WTC11 (cell line): ENCODE data around the gene OBSL1. TPM values are rescaled to one million over a fixed set of nuclear protein-coding genes. Genes with fewer than 3 reads are reported as not detected.

Source experiments
- ATAC-seq: fragments of 200-7000 bp; cut with Tn5 transposase; 2 replicates; pipeline ENCODE4 v1.10.0; 2021; ENCODE audit warnings: mild to moderate bottlenecking, moderate library complexity
- CTCF ChIA-PET: fragments of 300-600 bp; sonication (Branson Sonifier 250); formaldehyde crosslinking; loops from one replicate; lab custom pipeline; 2021; ENCODE audit warnings: antibody characterized with exemption; lab: Charles Lee
- POLR2A ChIA-PET: fragments of 350-600 bp; sonication (Branson Sonifier 250); formaldehyde crosslinking; loops from one replicate; lab custom pipeline; 2021; ENCODE audit warnings: antibody characterized with exemption; lab: Charles Lee
- DNase-seq: peaks from one replicate; pipeline ENCODE4 v3.0.0; 2021; ENCODE audit warnings: low spot score
- H3K27ac Mint-ChIP-seq: 2 replicates; pipeline ENCODE4 v1.8.0; 2021; ENCODE audit warnings: mixed read lengths
- H3K27me3 Mint-ChIP-seq: 2 replicates; pipeline ENCODE4 v1.8.0; 2021; ENCODE audit warnings: low read depth, mild to moderate bottlenecking, moderate library complexity, mixed read lengths
- H3K36me3 Mint-ChIP-seq: 2 replicates; pipeline ENCODE4 v1.8.0; 2021; ENCODE audit warnings: mixed read lengths
- H3K4me1 Mint-ChIP-seq: 2 replicates; pipeline ENCODE4 v1.8.0; 2022; ENCODE audit warnings: mixed read lengths
- H3K4me3 Mint-ChIP-seq: 2 replicates; pipeline ENCODE4 v1.8.0; 2021; ENCODE audit warnings: mild to moderate bottlenecking, moderate library complexity, mixed read lengths
- H3K9me3 Mint-ChIP-seq: 2 replicates; pipeline ENCODE4 v1.8.0; 2021; ENCODE audit warnings: mixed read lengths
- EMX1 ChIP-seq: fragments of 250-450 bp; sonication (Bioruptor Pico); IDR thresholded peaks from 2 replicates; pipeline ENCODE4 v1.8.0; 2021; ENCODE audit warnings: mild to moderate bottlenecking
- FOXK1 ChIP-seq: sonication (generic); formaldehyde crosslinking; IDR thresholded peaks from 2 replicates; pipeline ENCODE4 v1.8.0; 2022; ENCODE audit warnings: mild to moderate bottlenecking, moderate library complexity, missing genetic modification reagents
- GABPB1 ChIP-seq: sonication (generic); formaldehyde crosslinking; IDR thresholded peaks from 2 replicates; pipeline ENCODE4 v1.8.1; 2023; ENCODE audit warnings: mild to moderate bottlenecking, missing genetic modification reagents
- GTF2I ChIP-seq: fragments of 250-450 bp; sonication (Bioruptor Pico); conservative IDR thresholded peaks from 2 replicates; pipeline ENCODE4 v1.4.0; 2021; ENCODE audit warnings: mild to moderate bottlenecking
- HMGA2 ChIP-seq: fragments of 250-450 bp; sonication (Bioruptor Pico); IDR thresholded peaks from 2 replicates; pipeline ENCODE4 v1.4.0; 2021; ENCODE audit warnings: mild to moderate bottlenecking, moderate library complexity
- NFYB ChIP-seq: sonication (generic); formaldehyde crosslinking; conservative IDR thresholded peaks from 2 replicates; pipeline ENCODE4 v1.8.0; 2022; ENCODE audit warnings: low read depth, missing genetic modification reagents
- NR2C2 ChIP-seq: sonication (generic); formaldehyde crosslinking; IDR thresholded peaks from 2 replicates; pipeline ENCODE4 v1.8.0; 2022; ENCODE audit warnings: mild to moderate bottlenecking, missing genetic modification reagents
- NR3C1 ChIP-seq: sonication (generic); formaldehyde crosslinking; conservative IDR thresholded peaks from 2 replicates; pipeline ENCODE4 v1.8.1; 2023; ENCODE audit warnings: low read depth, mild to moderate bottlenecking, missing genetic modification reagents
- PRRX2 ChIP-seq: fragments of 250-450 bp; sonication (Bioruptor Pico); IDR thresholded peaks from 2 replicates; pipeline ENCODE4 v1.8.0; 2021; ENCODE audit warnings: mild to moderate bottlenecking
- SMAD3 ChIP-seq: sonication (generic); formaldehyde crosslinking; IDR thresholded peaks from 2 replicates; pipeline ENCODE4 v1.8.0; 2022; ENCODE audit warnings: missing genetic modification reagents, mild to moderate bottlenecking, borderline replicate concordance
- TEAD1 ChIP-seq: sonication (generic); formaldehyde crosslinking; IDR thresholded peaks from 2 replicates; pipeline ENCODE4 v1.8.0; 2022; ENCODE audit warnings: mild to moderate bottlenecking, missing genetic modification reagents
- ZNF138 ChIP-seq: sonication (generic); formaldehyde crosslinking; conservative IDR thresholded peaks from 2 replicates; pipeline ENCODE4 v1.8.1; 2022; ENCODE audit warnings: mild to moderate bottlenecking, moderate library complexity, missing genetic modification reagents
- ZNF219 ChIP-seq: sonication (generic); formaldehyde crosslinking; IDR thresholded peaks from 2 replicates; pipeline ENCODE4 v1.8.0; 2023; ENCODE audit warnings: missing genetic modification reagents, mild to moderate bottlenecking, borderline replicate concordance
- ZNF263 ChIP-seq: sonication (generic); formaldehyde crosslinking; IDR thresholded peaks from 2 replicates; pipeline ENCODE4 v1.8.1; 2022; ENCODE audit warnings: low read depth, mild to moderate bottlenecking, moderate library complexity, missing genetic modification reagents
- ZNF416 ChIP-seq: fragments of 250-450 bp; sonication (Bioruptor Pico); IDR thresholded peaks from 2 replicates; pipeline ENCODE4 v1.9.0; 2021; ENCODE audit warnings: mild to moderate bottlenecking, inconsistent platforms
- total RNA-seq: library from RNA; stranded (reverse); gene quantifications from 3 replicates; pipeline ENCODE4 v1.2.3, GENCODE V29; 2021
- TF ChIP-seq, protein P1 (sequence below): fragments of 250-450 bp; sonication (Bioruptor Pico); IDR thresholded peaks from 2 replicates; pipeline ENCODE4 v2.1.2; 2022; ENCODE audit warnings: mild to moderate bottlenecking, moderate library complexity
- TF ChIP-seq, protein P2 (sequence below): sonication (generic); formaldehyde crosslinking; IDR thresholded peaks from 2 replicates; pipeline ENCODE4 v1.8.0; 2022; ENCODE audit warnings: missing genetic modification reagents
- TF ChIP-seq, protein P3 (sequence below): fragments of 250-450 bp; sonication (Bioruptor Pico); IDR thresholded peaks from 2 replicates; pipeline ENCODE4 v1.8.0; 2021; ENCODE audit warnings: mild to moderate bottlenecking
- TF ChIP-seq, protein P4 (sequence below): sonication (generic); formaldehyde crosslinking; IDR thresholded peaks from 2 replicates; pipeline ENCODE4 v1.8.0; 2022; ENCODE audit warnings: mild to moderate bottlenecking, missing genetic modification reagents
- TF ChIP-seq, protein P5 (sequence below): sonication (generic); formaldehyde crosslinking; conservative IDR thresholded peaks from 2 replicates; pipeline ENCODE4 v1.8.1; 2023; ENCODE audit warnings: mild to moderate bottlenecking, low read depth, missing genetic modification reagents, moderate library complexity
- TF ChIP-seq, protein P6 (sequence below): sonication (generic); formaldehyde crosslinking; IDR thresholded peaks from 2 replicates; pipeline ENCODE4 v1.8.1; 2022; ENCODE audit warnings: missing genetic modification reagents, borderline replicate concordance
- TF ChIP-seq, protein P7 (sequence below): sonication (generic); formaldehyde crosslinking; IDR thresholded peaks from 2 replicates; pipeline ENCODE4 v1.8.0; 2022; ENCODE audit warnings: mild to moderate bottlenecking, missing genetic modification reagents

OBSL1 gene
- total RNA-seq, 1 experiment from 2014 or later, result 159 TPM

DNA sequence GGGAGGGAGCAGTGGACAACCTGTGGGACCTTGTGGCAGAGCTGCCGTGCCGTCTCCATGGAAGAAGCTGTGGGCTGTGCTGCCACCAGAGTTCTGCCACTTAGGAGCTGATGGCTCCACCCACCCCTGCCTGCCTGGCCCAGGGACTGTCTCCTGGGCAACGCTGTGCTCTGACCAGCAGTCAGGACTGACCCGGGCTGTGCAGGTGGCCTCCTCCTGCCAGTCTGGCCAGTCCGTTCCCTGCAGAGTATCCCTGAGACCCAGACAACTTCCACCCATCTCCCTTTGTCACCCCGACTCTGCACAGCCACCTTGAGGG lies 44.3 kb downstream of the OBSL1 start:
- Mint-ChIP-seq H3K27me3 (peaks cover 62% of the 10 kb centered on the region), H3K27ac (no peak overlapping the region), H3K4me3 (no peak overlapping the region)
- POLR2A ChIA-PET, result interaction anchor here (0.9 kb wide), 1 partner anchor 17 kb away, joined by 3 read pairs; no protein-coding TSS in a partner anchor
- no peak for TF ChIP-seq TEAD1 (CRISPR knock-in tag)
- no peak for TF ChIP-seq ZNF138 (CRISPR knock-in tag)
- TF ChIP-seq, protein P1, sequence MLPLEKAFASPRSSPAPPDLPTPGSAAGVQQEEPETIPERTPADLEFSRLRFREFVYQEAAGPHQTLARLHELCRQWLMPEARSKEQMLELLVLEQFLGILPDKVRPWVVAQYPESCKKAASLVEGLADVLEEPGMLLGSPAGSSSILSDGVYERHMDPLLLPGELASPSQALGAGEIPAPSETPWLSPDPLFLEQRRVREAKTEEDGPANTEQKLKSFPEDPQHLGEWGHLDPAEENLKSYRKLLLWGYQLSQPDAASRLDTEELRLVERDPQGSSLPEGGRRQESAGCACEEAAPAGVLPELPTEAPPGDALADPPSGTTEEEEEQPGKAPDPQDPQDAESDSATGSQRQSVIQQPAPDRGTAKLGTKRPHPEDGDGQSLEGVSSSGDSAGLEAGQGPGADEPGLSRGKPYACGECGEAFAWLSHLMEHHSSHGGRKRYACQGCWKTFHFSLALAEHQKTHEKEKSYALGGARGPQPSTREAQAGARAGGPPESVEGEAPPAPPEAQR, result no peak
- TF ChIP-seq NFYB, result no peak
- TF ChIP-seq, protein P2, sequence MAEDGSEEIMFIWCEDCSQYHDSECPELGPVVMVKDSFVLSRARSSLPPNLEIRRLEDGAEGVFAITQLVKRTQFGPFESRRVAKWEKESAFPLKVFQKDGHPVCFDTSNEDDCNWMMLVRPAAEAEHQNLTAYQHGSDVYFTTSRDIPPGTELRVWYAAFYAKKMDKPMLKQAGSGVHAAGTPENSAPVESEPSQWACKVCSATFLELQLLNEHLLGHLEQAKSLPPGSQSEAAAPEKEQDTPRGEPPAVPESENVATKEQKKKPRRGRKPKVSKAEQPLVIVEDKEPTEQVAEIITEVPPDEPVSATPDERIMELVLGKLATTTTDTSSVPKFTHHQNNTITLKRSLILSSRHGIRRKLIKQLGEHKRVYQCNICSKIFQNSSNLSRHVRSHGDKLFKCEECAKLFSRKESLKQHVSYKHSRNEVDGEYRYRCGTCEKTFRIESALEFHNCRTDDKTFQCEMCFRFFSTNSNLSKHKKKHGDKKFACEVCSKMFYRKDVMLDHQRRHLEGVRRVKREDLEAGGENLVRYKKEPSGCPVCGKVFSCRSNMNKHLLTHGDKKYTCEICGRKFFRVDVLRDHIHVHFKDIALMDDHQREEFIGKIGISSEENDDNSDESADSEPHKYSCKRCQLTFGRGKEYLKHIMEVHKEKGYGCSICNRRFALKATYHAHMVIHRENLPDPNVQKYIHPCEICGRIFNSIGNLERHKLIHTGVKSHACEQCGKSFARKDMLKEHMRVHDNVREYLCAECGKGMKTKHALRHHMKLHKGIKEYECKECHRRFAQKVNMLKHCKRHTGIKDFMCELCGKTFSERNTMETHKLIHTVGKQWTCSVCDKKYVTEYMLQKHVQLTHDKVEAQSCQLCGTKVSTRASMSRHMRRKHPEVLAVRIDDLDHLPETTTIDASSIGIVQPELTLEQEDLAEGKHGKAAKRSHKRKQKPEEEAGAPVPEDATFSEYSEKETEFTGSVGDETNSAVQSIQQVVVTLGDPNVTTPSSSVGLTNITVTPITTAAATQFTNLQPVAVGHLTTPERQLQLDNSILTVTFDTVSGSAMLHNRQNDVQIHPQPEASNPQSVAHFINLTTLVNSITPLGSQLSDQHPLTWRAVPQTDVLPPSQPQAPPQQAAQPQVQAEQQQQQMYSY, result no peak
- TF ChIP-seq HMGA2 (CRISPR knock-in tag), result no peak
- no peak for TF ChIP-seq ZNF219 (CRISPR knock-in tag)
- TF ChIP-seq, protein P3, sequence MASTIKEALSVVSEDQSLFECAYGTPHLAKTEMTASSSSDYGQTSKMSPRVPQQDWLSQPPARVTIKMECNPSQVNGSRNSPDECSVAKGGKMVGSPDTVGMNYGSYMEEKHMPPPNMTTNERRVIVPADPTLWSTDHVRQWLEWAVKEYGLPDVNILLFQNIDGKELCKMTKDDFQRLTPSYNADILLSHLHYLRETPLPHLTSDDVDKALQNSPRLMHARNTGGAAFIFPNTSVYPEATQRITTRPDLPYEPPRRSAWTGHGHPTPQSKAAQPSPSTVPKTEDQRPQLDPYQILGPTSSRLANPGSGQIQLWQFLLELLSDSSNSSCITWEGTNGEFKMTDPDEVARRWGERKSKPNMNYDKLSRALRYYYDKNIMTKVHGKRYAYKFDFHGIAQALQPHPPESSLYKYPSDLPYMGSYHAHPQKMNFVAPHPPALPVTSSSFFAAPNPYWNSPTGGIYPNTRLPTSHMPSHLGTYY (CRISPR knock-in tag), result no peak
- TF ChIP-seq, protein P4, sequence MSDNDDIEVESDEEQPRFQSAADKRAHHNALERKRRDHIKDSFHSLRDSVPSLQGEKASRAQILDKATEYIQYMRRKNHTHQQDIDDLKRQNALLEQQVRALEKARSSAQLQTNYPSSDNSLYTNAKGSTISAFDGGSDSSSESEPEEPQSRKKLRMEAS (CRISPR knock-in tag), result no peak
- no peak for TF ChIP-seq FOXK1 (CRISPR knock-in tag)
- TF ChIP-seq EMX1, result no peak
- no peak for TF ChIP-seq ZNF416
- TF ChIP-seq, protein P5, sequence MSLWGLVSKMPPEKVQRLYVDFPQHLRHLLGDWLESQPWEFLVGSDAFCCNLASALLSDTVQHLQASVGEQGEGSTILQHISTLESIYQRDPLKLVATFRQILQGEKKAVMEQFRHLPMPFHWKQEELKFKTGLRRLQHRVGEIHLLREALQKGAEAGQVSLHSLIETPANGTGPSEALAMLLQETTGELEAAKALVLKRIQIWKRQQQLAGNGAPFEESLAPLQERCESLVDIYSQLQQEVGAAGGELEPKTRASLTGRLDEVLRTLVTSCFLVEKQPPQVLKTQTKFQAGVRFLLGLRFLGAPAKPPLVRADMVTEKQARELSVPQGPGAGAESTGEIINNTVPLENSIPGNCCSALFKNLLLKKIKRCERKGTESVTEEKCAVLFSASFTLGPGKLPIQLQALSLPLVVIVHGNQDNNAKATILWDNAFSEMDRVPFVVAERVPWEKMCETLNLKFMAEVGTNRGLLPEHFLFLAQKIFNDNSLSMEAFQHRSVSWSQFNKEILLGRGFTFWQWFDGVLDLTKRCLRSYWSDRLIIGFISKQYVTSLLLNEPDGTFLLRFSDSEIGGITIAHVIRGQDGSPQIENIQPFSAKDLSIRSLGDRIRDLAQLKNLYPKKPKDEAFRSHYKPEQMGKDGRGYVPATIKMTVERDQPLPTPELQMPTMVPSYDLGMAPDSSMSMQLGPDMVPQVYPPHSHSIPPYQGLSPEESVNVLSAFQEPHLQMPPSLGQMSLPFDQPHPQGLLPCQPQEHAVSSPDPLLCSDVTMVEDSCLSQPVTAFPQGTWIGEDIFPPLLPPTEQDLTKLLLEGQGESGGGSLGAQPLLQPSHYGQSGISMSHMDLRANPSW (CRISPR knock-in tag), result no peak
- TF ChIP-seq SMAD3 (CRISPR knock-in tag), result no peak
- TF ChIP-seq, all 79 proteins: peak for 0
- ATAC-seq (no peak), DNase-seq (no peak)
- CTCF ChIA-PET, result interaction anchor here (1.0 to 41.3 kb wide), 9 partner anchors 11 to 124 kb away, joined by 4 to 2316 read pairs (median 12); partner anchors contain the start of genes ASIC4, GMPPA and SPEG
- H3K36me3 Mint-ChIP-seq, result no peaks in the 10 kb centered on the region
- H3K4me1 Mint-ChIP-seq, result peaks cover 49% of the 10 kb centered on the region
- no peaks in the 10 kb centered on the region for H3K9me3 Mint-ChIP-seq

DNA sequence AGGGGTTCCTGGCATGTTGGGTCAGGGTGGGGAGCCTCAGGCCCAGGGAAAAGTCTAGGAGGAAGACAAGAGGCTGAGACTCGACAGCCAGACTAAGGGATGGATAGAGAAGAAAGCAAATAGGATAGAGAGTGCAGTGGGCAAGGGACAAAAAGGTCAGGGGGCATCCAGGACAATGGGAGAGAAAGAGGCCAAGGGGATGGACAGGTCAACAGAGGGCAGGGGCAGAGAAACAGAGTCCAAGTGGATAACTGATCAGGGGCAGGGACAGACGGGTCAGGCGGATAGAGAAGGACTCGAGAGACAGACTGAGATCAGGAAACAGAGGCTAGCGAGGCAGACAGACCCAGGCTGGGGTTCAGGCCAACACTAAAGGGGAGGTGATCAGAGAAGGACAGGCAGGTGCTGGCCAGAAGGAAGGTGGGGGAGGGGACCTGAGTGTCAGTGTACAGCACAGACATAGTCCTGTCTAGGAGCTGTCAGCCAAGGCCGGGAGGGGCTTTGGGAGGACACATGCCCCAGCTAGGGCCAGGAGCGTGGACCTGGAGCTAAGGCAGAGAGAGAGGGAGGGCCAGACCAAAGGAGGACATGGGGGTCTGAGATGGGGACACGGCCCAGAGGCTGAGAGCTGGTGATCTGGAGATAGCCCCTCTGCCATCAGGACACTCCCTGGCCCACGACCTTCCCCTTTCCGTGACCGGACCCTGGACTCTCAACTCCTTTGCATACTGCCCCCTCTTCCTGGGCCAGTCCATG lies 44.8 kb downstream of the OBSL1 start:
- Mint-ChIP-seq H3K9me3 (no peaks in the 10 kb centered on the region), H3K27me3 (peaks cover 62% of the 10 kb centered on the region), H3K36me3 (no peaks in the 10 kb centered on the region), H3K4me1 (peaks cover 54% of the 10 kb centered on the region), H3K4me3 (no peak overlapping the region), H3K27ac (no peak overlapping the region)
- POLR2A ChIA-PET, result interaction anchor here (0.9 to 1.5 kb wide), 3 partner anchors 17 to 31 kb away, joined by 3 to 5 read pairs (median 3); a partner anchor contains a TSS
- DNase-seq (no peak), ATAC-seq (no peak)
- CTCF ChIA-PET, result interaction anchor here (0.9 to 41.3 kb wide), 12 partner anchors 10 to 123 kb away, joined by 3 to 2316 read pairs (median 8); partner anchors contain the start of genes ASIC4, GMPPA and SPEG
- TF ChIP-seq PRRX2 (CRISPR knock-in tag) (no peak), ZNF263 (CRISPR knock-in tag) (no peak), NR3C1 (CRISPR knock-in tag) (no peak), GABPB1 (CRISPR knock-in tag) (no peak), NR2C2 (CRISPR knock-in tag) (no peak), GTF2I (CRISPR knock-in tag) (no peak)
- TF ChIP-seq, protein P6, sequence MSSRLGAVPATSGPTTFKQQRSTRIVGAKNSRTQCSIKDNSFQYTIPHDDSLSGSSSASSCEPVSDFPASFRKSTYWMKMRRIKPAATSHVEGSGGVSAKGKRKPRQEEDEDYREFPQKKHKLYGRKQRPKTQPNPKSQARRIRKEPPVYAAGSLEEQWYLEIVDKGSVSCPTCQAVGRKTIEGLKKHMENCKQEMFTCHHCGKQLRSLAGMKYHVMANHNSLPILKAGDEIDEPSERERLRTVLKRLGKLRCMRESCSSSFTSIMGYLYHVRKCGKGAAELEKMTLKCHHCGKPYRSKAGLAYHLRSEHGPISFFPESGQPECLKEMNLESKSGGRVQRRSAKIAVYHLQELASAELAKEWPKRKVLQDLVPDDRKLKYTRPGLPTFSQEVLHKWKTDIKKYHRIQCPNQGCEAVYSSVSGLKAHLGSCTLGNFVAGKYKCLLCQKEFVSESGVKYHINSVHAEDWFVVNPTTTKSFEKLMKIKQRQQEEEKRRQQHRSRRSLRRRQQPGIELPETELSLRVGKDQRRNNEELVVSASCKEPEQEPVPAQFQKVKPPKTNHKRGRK (CRISPR knock-in tag), result no peak
- TF ChIP-seq, protein P7, sequence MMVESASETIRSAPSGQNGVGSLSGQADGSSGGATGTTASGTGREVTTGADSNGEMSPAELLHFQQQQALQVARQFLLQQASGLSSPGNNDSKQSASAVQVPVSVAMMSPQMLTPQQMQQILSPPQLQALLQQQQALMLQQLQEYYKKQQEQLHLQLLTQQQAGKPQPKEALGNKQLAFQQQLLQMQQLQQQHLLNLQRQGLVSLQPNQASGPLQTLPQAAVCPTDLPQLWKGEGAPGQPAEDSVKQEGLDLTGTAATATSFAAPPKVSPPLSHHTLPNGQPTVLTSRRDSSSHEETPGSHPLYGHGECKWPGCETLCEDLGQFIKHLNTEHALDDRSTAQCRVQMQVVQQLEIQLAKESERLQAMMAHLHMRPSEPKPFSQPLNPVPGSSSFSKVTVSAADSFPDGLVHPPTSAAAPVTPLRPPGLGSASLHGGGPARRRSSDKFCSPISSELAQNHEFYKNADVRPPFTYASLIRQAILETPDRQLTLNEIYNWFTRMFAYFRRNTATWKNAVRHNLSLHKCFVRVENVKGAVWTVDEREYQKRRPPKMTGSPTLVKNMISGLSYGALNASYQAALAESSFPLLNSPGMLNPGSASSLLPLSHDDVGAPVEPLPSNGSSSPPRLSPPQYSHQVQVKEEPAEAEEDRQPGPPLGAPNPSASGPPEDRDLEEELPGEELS, result no peak
